Astrocyte of the spinal cord (primary cell): ENCODE measurements around the gene EDIL3.

Experiments
- DNase-seq: peaks from one replicate; pipeline ENCODE4 v3.0.0; 2011; ENCODE audit warnings: low read depth, low spot score
- H3K4me3 ChIP-seq: 2 replicates; pipeline ENCODE4 v1.5.1; 2011; ENCODE audit warnings: low read depth, mild to moderate bottlenecking, low read length, moderate library complexity
- in situ Hi-C: cut with HindIII; loops from 2 replicates; pipeline ENCODE4 v1.10.0; 2017; ENCODE audit warnings: low sequenced_read_pairs
- TF ChIP-seq, protein P1 (sequence below): IDR thresholded peaks from 2 replicates; pipeline ENCODE4 v1.5.1; 2012; ENCODE audit warnings: low read depth, mild to moderate bottlenecking, low read length, inconsistent platforms

Gene EDIL3, protein sequence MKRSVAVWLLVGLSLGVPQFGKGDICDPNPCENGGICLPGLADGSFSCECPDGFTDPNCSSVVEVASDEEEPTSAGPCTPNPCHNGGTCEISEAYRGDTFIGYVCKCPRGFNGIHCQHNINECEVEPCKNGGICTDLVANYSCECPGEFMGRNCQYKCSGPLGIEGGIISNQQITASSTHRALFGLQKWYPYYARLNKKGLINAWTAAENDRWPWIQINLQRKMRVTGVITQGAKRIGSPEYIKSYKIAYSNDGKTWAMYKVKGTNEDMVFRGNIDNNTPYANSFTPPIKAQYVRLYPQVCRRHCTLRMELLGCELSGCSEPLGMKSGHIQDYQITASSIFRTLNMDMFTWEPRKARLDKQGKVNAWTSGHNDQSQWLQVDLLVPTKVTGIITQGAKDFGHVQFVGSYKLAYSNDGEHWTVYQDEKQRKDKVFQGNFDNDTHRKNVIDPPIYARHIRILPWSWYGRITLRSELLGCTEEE

DNA sequence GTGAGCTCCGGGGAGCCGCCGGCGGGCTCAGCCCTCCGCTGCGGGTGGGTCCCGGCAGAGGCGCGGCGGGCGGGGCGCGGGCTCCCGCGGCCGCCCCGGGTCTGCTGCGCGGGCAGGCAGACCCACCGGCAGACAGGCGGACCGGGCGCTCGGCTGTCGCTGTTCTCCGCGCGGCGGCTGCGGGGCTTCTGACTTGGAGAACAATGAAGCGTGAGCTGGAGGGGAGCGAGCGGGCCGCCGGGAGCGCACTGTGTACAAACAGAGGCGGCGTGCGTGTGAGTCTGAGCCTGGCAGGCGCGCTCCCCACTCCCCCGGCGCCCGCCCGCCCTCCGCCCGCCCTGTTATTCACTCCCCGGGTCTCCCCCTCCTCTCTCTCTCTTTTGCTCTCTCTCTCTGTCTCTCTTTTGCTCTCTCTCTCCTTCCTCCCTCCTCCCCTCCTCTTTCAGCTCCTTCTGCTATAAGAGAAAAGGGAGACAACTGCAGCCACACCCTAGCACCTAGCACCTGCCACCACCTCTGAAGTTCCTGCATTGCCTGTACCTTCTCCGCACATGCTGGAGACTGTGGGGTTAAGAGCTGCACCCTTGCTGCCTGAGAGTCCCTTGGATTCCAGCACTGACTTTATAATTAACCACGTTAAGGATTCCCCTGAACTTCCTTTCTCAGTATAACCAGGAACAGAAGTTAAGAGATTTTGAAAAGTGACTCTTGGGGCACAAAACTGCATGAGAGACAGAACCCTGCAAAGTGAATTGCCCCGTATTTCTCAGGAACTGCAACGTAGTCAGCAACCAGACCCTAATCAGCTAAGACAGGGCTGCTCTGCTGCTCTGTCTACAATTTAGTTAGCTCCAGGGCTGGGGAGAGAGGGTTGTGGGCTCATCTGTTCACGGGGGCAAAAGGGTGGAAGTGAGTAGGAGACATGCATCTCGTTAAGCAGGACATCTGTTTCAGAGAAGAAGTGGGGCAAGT is at the start of gene EDIL3:
TSS of gene EDIL3 (minus strand) at position 277 of the 972 bp plus-strand sequence. CDS start 506 bp downstream, outside the sequence.
- peak; percentile 73 for DNase-seq
- in situ Hi-C loops, result no loop called here
- TF ChIP-seq, protein P1, sequence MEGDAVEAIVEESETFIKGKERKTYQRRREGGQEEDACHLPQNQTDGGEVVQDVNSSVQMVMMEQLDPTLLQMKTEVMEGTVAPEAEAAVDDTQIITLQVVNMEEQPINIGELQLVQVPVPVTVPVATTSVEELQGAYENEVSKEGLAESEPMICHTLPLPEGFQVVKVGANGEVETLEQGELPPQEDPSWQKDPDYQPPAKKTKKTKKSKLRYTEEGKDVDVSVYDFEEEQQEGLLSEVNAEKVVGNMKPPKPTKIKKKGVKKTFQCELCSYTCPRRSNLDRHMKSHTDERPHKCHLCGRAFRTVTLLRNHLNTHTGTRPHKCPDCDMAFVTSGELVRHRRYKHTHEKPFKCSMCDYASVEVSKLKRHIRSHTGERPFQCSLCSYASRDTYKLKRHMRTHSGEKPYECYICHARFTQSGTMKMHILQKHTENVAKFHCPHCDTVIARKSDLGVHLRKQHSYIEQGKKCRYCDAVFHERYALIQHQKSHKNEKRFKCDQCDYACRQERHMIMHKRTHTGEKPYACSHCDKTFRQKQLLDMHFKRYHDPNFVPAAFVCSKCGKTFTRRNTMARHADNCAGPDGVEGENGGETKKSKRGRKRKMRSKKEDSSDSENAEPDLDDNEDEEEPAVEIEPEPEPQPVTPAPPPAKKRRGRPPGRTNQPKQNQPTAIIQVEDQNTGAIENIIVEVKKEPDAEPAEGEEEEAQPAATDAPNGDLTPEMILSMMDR, result no peak
- H3K4me3 ChIP-seq, result peak within 1 kb of the TSS; percentile 85

DNA sequence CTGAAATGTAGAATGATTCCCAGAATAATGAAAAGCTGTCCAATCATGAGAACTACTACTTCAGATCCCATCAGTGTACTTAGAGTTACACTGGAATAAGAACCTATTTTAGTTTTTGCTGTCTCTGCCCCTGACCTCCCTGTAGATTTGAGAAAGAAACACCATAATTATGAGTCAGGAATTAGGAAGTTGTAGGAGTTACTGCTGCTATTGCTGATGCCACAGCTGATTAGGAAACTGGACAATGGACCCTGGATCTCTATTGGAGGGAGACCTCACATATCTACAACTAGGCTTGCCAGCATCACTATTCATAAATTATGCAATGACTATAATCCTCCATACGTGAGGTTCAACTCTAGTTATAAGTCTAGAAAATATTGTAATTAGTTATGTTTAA is 48.8 kb upstream of the EDIL3 start:
- no peak overlapping the region for H3K4me3 ChIP-seq
- peak; percentile 32 for DNase-seq
- in situ Hi-C loops, result no loop called here
- TF ChIP-seq, protein P1, result no peak

DNA sequence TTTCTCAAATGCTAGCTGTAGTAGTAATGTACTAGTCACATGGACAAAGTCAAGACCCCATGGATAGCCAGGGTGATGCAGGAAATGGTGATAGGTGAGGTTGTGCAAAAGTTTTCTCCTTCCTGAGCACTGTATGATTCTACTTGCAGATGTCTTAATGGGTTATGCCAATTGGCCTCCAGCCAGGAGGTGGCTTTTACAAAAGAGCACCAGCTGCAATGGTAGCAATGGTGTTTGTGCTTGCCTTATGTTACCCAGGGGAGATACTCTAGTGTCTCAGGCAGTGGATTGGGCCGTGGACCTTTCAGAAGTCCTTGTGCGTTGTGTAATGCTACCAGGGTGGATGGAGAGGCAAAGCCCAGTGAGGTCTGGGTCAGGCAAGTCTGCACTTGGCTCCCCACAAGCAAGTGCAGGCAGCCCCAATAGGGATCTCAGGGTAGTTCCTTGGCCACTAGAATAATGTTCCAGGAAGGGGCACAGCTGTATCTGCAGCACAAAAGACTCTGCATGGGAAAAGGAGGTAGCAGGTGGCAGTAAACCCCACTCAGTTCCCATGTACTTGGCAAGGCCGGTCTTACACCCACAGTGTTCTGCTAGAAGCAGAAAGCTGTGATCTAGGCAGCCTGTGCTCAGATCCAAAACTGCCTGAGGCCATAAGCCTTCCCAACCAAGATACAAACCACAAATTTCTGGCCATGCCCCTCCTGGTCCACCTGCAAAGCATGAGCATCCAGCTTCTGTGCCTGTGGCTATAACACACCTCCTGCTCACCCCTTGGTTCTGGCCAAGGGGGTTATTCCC is 46.4 kb upstream of the EDIL3 start:
- no peak overlapping the region for H3K4me3 ChIP-seq
- TF ChIP-seq, protein P1, result no peak
- no peak for DNase-seq
- in situ Hi-C loops, result no loop called here

DNA sequence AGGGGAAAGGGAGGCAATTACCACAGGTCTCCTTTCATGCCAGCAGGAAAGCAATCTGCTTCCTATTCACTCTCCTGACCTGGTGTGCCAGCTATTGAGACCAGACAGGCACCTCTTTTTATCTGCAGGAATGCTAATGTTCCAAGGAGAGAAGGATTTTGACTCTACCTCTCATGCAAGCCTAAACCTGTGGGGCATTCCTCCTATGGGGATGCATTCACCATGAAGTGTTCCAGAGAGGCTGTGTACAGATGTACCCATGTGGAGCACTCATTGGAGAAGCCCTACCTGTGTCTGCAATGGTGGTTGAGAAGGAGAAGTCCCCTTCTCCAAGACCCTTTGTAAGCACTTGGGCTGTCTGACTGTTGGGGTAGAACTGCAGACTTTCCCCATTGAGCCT is 45.4 kb upstream of the EDIL3 start:
- DNase-seq, result no peak
- H3K4me3 ChIP-seq, result no peak overlapping the region
- TF ChIP-seq, protein P1, result no peak
- in situ Hi-C loops, result no loop called here

DNA sequence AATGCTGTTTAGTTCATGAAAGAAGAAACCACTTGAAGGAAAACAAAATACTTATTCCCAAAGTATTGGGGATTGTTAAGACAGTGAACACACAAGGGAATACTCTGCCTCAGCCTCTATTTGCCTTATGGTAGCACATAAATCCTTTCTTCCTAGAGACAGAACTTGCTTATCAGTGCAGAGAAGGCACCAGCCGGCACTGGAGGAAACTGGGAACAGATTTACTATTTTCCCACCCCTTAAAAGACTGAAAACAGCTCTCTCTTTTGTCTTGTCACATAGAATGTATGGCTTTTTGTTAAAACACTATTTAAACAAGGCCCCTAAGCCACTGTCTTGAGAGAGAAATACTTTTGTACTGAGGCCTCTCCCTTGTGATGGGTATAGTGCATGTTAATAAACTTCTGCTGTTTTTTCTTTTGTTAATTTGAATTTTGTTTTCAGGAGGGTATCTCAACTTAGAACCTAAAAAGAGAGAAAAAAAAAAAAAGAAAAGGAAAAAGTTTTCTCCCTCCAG is 40.7 kb upstream of the EDIL3 start:
- in situ Hi-C loops, result no loop called here
- no peak overlapping the region for H3K4me3 ChIP-seq
- no peak for DNase-seq
- TF ChIP-seq, protein P1, result no peak
